D721Med (cell line): ENCODE data around the gene BTRC.

ENCODE experiments used
- DNase-seq: peaks from one replicate; pipeline ENCODE4 v3.0.0; 2011; ENCODE audit warnings: low spot score; ENCODE audit not compliant: insufficient read length
- FAIRE-seq: peaks from 2 replicates; lab custom pipeline; 2011; peaks lifted over from hg19 to GRCh38; lab: Jason Lieb, UNC
- TF ChIP-seq, protein P1 (sequence below): IDR thresholded peaks from 2 replicates; pipeline ENCODE4 v1.5.1; 2012; ENCODE audit warnings: mild to moderate bottlenecking, control low read depth; ENCODE audit not compliant: insufficient read depth; ENCODE audit errors: missing control alignments

Gene BTRC

GRCh38 chr10:101489355-101489754, 135.4 kb downstream of the BTRC start:
- FAIRE-seq: peak; percentile 21
- TF ChIP-seq, protein P1, sequence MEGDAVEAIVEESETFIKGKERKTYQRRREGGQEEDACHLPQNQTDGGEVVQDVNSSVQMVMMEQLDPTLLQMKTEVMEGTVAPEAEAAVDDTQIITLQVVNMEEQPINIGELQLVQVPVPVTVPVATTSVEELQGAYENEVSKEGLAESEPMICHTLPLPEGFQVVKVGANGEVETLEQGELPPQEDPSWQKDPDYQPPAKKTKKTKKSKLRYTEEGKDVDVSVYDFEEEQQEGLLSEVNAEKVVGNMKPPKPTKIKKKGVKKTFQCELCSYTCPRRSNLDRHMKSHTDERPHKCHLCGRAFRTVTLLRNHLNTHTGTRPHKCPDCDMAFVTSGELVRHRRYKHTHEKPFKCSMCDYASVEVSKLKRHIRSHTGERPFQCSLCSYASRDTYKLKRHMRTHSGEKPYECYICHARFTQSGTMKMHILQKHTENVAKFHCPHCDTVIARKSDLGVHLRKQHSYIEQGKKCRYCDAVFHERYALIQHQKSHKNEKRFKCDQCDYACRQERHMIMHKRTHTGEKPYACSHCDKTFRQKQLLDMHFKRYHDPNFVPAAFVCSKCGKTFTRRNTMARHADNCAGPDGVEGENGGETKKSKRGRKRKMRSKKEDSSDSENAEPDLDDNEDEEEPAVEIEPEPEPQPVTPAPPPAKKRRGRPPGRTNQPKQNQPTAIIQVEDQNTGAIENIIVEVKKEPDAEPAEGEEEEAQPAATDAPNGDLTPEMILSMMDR: no peak
- DNase-seq: no peak

- TF ChIP-seq, protein P1: no peak
- DNase-seq (no peak), FAIRE-seq (no peak)
These were observed 136.1 kb downstream of the BTRC start for GRCh38 chr10:101490026-101490425.

- TF ChIP-seq, protein P1: no peak
- FAIRE-seq (no peak), DNase-seq (no peak)
These were observed 138.2 kb downstream of the BTRC start for GRCh38 chr10:101492205-101492604.

- DNase-seq (no peak), FAIRE-seq (no peak)
- TF ChIP-seq, protein P1: no peak
These were observed 138.8 kb downstream of the BTRC start for GRCh38 chr10:101492814-101493213.

- no peak for DNase-seq
- no peak for FAIRE-seq
- TF ChIP-seq, protein P1: no peak
These were observed 139.3 kb downstream of the BTRC start for GRCh38 chr10:101493249-101493648.

- FAIRE-seq: no peak
- TF ChIP-seq, protein P1: no peak
- DNase-seq: no peak
These were observed 139.9 kb downstream of the BTRC start for GRCh38 chr10:101493782-101494281.

DNA sequence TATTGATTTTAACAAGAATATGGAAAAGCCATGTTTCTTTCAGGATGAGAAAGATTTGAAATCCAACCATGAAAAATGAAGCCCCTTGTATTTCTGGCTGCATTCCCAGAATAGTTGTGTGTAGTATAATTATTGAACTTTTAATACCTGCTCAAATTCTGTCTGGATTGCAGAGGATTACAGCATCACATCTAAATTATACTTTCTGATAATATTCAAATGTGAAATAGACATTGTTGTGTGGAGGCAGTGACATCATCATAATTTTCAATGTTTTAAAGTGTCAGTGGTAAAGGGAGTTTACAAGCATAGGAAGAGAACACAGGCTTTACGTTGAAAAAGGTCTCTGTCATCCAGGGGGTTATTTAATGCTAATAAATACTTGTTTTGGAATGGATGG, 140.7 kb downstream of the BTRC start:
- FAIRE-seq: no peak
- TF ChIP-seq, protein P1: no peak
- DNase-seq: no peak
